GM20000 (cell line): ENCODE data around the gene CACNA1D.

Source experiments
- DNase-seq: peaks from one replicate; pipeline ENCODE4 v3.0.0; 2012; ENCODE audit warnings: low spot score
- TF ChIP-seq, protein P1 (sequence below): IDR thresholded peaks from 2 replicates; pipeline ENCODE4 v1.5.1; 2012; ENCODE audit warnings: mild to moderate bottlenecking, control low read depth; ENCODE audit errors: extremely low read depth, missing control alignments

CACNA1D gene

DNA sequence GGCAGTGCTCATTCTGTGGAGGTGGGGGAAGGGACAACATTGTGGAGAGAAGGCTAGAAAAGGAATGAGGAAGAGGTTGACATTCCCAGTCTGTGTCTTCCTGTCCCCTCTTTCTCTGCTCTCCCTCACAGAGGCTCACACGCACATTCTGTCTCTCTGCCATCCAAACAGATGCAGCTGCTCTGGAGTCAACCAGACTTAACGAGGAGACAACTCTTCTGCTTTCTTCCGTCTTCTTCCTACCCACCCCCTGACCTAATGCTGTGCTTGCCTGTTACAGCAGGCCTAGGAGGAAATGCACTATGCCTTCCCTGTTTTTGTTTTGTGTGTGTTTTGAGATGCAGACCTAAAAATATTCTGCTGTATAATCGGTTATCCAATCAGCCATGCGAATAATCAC lies 121.9 kb downstream of the CACNA1D start:
- TF ChIP-seq, protein P1, sequence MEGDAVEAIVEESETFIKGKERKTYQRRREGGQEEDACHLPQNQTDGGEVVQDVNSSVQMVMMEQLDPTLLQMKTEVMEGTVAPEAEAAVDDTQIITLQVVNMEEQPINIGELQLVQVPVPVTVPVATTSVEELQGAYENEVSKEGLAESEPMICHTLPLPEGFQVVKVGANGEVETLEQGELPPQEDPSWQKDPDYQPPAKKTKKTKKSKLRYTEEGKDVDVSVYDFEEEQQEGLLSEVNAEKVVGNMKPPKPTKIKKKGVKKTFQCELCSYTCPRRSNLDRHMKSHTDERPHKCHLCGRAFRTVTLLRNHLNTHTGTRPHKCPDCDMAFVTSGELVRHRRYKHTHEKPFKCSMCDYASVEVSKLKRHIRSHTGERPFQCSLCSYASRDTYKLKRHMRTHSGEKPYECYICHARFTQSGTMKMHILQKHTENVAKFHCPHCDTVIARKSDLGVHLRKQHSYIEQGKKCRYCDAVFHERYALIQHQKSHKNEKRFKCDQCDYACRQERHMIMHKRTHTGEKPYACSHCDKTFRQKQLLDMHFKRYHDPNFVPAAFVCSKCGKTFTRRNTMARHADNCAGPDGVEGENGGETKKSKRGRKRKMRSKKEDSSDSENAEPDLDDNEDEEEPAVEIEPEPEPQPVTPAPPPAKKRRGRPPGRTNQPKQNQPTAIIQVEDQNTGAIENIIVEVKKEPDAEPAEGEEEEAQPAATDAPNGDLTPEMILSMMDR: no peak
- no peak for DNase-seq

DNA sequence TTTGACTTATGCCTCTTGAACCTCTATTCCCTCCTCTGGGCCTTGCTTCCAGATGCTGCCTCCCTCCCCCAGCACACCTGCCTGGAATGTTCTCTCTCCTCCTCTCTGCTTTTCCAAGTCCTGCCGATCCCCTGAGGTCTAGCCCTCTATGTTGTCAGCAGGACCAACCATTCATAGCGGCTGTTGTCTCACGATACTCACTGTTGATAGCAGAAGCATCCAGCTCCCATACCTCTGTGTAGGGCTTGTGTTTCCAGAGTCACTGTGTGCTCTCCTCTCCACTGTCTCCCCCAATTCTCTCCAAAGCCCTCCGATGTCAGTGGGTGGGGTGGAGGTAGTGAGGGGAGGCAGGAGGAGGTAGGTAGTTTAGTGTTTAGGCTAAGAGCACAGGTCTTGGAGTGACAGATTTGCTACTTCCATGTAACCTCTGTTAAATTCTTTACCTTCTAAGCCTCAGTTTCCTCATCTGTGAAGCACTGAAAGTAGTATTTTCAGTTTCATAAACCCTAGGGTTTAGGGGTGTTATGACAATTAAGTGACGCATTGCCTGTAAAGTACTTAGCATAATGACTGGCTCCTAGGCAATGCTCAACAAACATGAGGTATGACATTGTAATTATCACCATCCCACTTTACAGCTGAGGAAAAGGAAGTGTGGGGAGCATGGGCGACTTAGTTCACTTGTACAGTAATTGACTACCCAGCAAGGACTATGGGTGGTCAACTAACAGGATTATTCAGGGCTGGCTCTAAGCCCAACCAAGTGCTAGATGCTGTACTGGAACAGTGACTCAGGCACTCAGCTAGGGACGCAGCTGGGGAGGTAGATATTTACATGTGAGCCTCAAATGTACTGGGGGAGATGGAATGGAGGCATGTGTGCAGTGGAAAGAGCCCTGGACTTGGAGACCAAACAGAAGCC lies 122.8 kb downstream of the CACNA1D start:
- DNase-seq: no peak
- TF ChIP-seq, protein P1: no peak

DNA sequence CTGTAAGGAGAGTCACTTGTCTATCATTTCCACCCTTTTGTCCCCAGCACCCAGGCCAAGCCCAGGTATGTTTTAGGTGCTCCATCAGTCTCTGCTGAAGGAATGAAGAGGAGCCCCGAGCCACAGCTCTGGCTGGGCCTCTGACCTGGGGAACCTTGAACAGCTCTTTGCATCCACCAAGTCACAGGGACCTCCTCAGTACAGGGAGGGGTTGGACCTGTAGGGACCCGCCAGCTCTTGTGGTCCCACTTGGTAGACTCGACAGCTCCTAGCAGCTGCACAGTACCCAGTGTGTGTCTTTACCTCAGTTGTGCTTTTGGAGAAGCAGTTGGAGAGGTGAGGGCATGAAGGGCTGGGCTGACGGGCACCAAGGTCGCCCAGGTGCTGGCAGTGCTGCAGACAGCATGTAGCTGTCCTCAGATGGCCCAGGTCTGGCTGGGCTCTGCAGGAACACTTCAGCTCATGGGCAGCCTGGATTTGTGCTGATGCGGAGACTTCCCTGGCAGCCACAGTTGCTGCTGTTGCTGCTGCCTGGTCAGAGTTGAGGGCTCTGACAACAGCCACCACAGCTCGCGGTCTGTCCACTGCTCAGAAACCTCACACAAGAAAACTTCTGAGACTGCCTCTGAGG lies 123.6 kb downstream of the CACNA1D start:
- TF ChIP-seq, protein P1: no peak
- DNase-seq: no peak

DNA sequence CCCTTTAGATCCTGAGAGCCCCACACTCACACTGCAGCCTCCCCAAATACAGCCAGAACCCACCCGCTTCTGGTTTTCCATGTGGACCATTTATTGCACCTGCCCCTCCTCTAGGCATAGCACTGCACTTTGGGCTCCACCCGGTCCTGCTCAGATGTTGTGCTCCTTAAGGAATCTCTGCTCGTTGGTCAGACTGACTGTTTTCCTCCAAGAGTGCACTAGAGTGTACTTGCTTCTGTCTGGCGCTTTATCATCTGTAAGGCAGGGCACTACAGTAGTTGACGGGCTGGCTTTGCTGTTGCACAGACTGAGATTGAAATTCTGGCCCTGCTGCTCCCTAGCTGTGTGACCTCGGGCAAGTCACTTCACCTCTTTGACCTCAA lies 124.1 kb downstream of the CACNA1D start:
- DNase-seq: no peak
- TF ChIP-seq, protein P1: no peak

DNA sequence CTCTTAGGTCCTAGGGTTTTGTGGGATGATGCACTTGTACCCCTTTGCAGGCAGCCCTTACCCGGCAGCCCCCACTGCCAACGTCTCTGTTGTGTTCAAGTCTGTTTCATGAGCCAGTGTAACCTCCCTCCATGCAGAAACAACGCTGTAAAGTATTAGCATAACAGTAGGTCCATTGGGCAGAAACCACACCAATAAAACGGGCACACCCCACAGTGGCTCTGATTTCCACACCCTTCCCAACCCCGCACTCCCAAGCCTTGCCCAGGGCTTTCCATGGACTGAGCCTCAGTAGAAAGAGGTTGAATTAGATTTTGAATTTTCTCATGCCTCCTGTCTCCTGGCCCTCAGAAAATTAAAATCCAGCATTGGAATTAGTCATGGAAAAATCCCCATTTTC lies 124.5 kb downstream of the CACNA1D start:
- TF ChIP-seq, protein P1: no peak
- DNase-seq: no peak

DNA sequence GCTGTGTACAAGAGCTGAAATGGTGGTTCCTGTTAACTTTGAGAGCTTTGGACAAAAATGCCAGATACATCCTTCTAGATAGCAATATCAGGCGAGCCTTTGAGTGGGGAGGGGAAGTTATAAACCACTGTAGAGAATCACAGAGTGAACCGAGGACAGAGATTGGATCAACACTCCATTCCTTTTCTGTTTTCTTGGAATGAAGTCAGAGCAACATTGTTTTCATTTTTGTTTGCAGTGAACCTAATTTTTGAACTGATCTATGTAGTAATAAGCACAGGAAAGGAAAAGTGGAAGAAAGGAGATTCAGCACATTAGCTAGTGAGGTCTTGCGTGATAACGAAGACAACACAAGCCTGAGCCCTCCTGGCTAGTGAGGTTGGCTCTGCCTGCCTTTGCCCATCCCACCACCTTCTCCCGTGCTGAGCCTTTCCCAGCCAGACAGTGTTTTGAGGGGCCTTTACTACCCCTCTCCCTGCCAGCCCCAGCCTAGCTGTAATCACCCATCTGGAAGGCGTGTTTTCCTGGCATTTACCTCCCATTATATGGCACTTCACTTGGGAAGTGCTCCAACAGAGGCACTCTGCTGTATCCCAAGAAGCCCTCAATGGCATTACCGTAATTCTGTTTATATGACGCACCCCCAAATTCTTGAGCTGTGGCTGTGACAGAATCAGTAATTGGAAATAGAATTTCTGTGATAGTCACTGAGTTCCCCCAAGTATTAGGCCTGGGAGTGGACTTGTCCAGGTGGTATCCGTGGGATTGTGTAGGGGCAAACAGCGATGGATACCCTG lies 129.8 kb downstream of the CACNA1D start:
- TF ChIP-seq, protein P1: no peak
- no peak for DNase-seq
